ENCODE data around the gene PGAP3. TPM values are rescaled to one million over a fixed set of nuclear protein-coding genes. Genes with fewer than 3 reads are reported as not detected.

PGAP3 gene
- total RNA-seq, 1 experiment from 2014 or later, result 5.4 TPM

Other genes starting within 250 kb of the PGAP3 start
- 10.0 and 29.8 TPM in 2 replicates for gene MED1, start 236.8 kb downstream of the PGAP3 start, total RNA-seq (2014; rRNA removed; shearing (Covaris generic); ENCODE audit: low replicate concordance)
- gene CDK12, start 226.6 kb downstream of the PGAP3 start, total RNA-seq (2014; rRNA removed; shearing (Covaris generic); ENCODE audit: low replicate concordance), result 13.3 and 14.5 TPM in 2 replicates
- gene NEUROD2, start 80.1 kb downstream of the PGAP3 start, total RNA-seq (2014; rRNA removed; shearing (Covaris generic); ENCODE audit: low replicate concordance), result not detected in 2 replicates
- gene PPP1R1B, start 61.1 kb downstream of the PGAP3 start, total RNA-seq (2014; rRNA removed; shearing (Covaris generic); ENCODE audit: low replicate concordance), result not detected in 2 replicates
- 52.3 and 69.5 TPM in 2 replicates for gene STARD3, start 50.9 kb downstream of the PGAP3 start, total RNA-seq (2014; rRNA removed; shearing (Covaris generic); ENCODE audit: low replicate concordance)
- gene TCAP, start 22.7 kb downstream of the PGAP3 start, total RNA-seq (2014; rRNA removed; shearing (Covaris generic); ENCODE audit: low replicate concordance), result 0.91 TPM in 1 of 2 replicates, not detected in the other
- not detected in 2 replicates for gene PNMT, start 19.6 kb downstream of the PGAP3 start, total RNA-seq (2014; rRNA removed; shearing (Covaris generic); ENCODE audit: low replicate concordance)
- gene ERBB2, start 12.0 kb upstream of the PGAP3 start, total RNA-seq (2014; rRNA removed; shearing (Covaris generic); ENCODE audit: low replicate concordance), result 46.1 and 51.1 TPM in 2 replicates
- gene MIEN1, start 42.5 kb upstream of the PGAP3 start, total RNA-seq (2014; rRNA removed; shearing (Covaris generic); ENCODE audit: low replicate concordance), result 61.8 and 63.2 TPM in 2 replicates
- 28.3 and 29.4 TPM in 2 replicates for gene GRB7, start 49.9 kb upstream of the PGAP3 start, total RNA-seq (2014; rRNA removed; shearing (Covaris generic); ENCODE audit: low replicate concordance)
- not detected in 2 replicates for gene IKZF3, start 176.3 kb upstream of the PGAP3 start, total RNA-seq (2014; rRNA removed; shearing (Covaris generic); ENCODE audit: low replicate concordance)
- gene ZPBP2, start 180.1 kb upstream of the PGAP3 start, total RNA-seq (2014; rRNA removed; shearing (Covaris generic); ENCODE audit: low replicate concordance), result not detected in 2 replicates
- gene GSDMB, start 230.6 kb upstream of the PGAP3 start, total RNA-seq (2014; rRNA removed; shearing (Covaris generic); ENCODE audit: low replicate concordance), result 0.06 and 0.41 TPM in 2 replicates
- 41.3 and 70.3 TPM in 2 replicates for gene ORMDL3, start 239.5 kb upstream of the PGAP3 start, total RNA-seq (2014; rRNA removed; shearing (Covaris generic); ENCODE audit: low replicate concordance)
- not detected in 2 replicates for gene LRRC3C, start 239.7 kb upstream of the PGAP3 start, total RNA-seq (2014; rRNA removed; shearing (Covaris generic); ENCODE audit: low replicate concordance)